Psoas muscle (tissue), 8 donors: Measurements from ENCODE around the gene MYEOV. TPM values are rescaled to one million over a fixed set of nuclear protein-coding genes. Genes with fewer than 3 reads are reported as not detected.

Experiments used
- ATAC-seq, 4 donors: fragments of 200-7000 bp; cut with Tn5 transposase; one replicate each; pipeline ENCODE4 v1.9.1; 2020; ENCODE audit warnings: moderate library complexity in 3 of 4, mild to moderate bottlenecking in 2 of 4
- DNase-seq, 2 donors: peaks; one replicate each; pipeline ENCODE4 v3.0.0-alpha.2; 2020
- H3K27ac ChIP-seq: fragments of 200-600 bp; one replicate; pipeline ENCODE4 v1.8.0; 2022
- H3K27me3 ChIP-seq, 3 donors: fragments of 200-600 bp in 1 of 3; one replicate each; pipeline versions ENCODE4 v1.6.1 to v1.8.0; 2013 to 2022; ENCODE audit warnings: low read length in 2 of 3, mild to moderate bottlenecking in 2 of 3, moderate library complexity in 1 of 3; ENCODE audit not compliant: insufficient read depth in 3 of 3
- H3K36me3 ChIP-seq, 2 donors: fragments of 200-600 bp in 1 of 2; one replicate each; pipeline versions ENCODE4 v1.6.1 to v1.8.0; 2013 to 2022; ENCODE audit warnings: low read depth in 1 of 2, mild to moderate bottlenecking in 1 of 2, moderate library complexity in 1 of 2; ENCODE audit not compliant: insufficient read depth in 1 of 2
- H3K4me1 ChIP-seq: fragments of 200-600 bp; one replicate; pipeline ENCODE4 v1.8.0; 2022
- H3K4me3 ChIP-seq: fragments of 200-600 bp; one replicate; pipeline ENCODE4 v1.8.0; 2022; ENCODE audit warnings: mild to moderate bottlenecking
- H3K9me3 ChIP-seq: fragments of 200-600 bp; one replicate; pipeline ENCODE4 v1.8.0; 2022
- WGBS, 3 donors: extraction: QIAGEN DNeasy Blood & Tissue Kit; methylation state at CpG; one replicate each; pipeline versions ENCODE4 v1.1.6 to v1.1.7; 2013; 5-methylcytosine and 5-hydroxymethylcytosine counted together
- intact Hi-C, 2 donors: fragments of 100-400 bp; cut with DNase I; formaldehyde crosslinking; loops; one replicate each; pipeline versions ENCODE4 v1.11.0 to v1.14.2; 2022
- polyA plus RNA-seq, 3 donors: library from polyadenylated mRNA; stranded (reverse); fragments of 200-250 nt; gene quantifications; one replicate each; pipeline ENCODE4 v1.2.3, GENCODE V29; 2013
- total RNA-seq, 4 donors: library from RNA; stranded (reverse); fragmentation: NEBNext Ultra II Directional in 2 of 4; extraction: Animal tissue kit (Norgen Biotek cat#: 25700) in 2 of 4; gene quantifications; one replicate each; pipeline versions ENCODE4 v1.2.1 to v1.2.4, GENCODE V29; 2021 to 2023
- TF ChIP-seq, protein P1 (sequence below): fragments of 200-600 bp; IDR thresholded peaks from one replicate; pipeline ENCODE4 v1.8.0; 2022; ENCODE audit warnings: antibody characterized with exemption
- donor health status: healthy with polysubstance abuse.
- donor health status: DM: no; HTN: no; CAD: no; lungs with moderate emphysema.
- donor health status: Bipolar disorder and iron deficiency.
- donor health status: healthy.
- donor health status: DM: yes; HTN: yes; CAD: no.
- donor health status: DM: no; HTN: no; CAD: no.
- donor health status: DM: no; HTN: no; CAD: no.
- donor health status: DM: yes; HTN: yes; CAD: no.

MYEOV gene
- total and polyA plus RNA-seq, 7 donors: 0.09 to 0.27 (median 0.14) TPM; not detected in 3

DNA sequence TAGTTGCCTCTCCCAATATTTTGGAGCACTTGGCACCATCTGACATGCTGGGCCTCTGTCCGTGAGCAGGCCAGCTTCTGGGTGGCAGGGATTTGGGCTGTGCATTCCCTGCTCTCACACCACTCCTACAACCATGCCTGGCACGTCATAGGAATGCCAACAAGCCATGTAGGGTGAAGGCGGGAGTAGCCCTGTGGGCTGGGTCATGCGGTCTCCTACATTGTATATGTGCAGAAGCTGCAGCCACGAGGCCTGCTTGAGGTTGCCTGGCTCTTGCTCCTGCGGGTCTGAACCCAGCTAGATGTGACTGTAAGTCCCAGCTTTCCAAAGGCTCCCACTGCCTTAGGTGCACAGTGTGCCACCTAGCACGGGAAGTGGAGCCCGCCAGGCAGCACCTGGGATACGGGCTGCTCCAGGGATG lies 14.5 kb downstream of the MYEOV start:
- Histone ChIP-seq H3K27me3 (no peaks in the 10 kb centered on the region), H3K4me3 (no peak overlapping the region), H3K27ac (no peak overlapping the region), H3K4me1 (no peaks in the 10 kb centered on the region), H3K9me3 (no peaks in the 10 kb centered on the region), H3K36me3 (no peaks in the 10 kb centered on the region)
- TF ChIP-seq, protein P1, sequence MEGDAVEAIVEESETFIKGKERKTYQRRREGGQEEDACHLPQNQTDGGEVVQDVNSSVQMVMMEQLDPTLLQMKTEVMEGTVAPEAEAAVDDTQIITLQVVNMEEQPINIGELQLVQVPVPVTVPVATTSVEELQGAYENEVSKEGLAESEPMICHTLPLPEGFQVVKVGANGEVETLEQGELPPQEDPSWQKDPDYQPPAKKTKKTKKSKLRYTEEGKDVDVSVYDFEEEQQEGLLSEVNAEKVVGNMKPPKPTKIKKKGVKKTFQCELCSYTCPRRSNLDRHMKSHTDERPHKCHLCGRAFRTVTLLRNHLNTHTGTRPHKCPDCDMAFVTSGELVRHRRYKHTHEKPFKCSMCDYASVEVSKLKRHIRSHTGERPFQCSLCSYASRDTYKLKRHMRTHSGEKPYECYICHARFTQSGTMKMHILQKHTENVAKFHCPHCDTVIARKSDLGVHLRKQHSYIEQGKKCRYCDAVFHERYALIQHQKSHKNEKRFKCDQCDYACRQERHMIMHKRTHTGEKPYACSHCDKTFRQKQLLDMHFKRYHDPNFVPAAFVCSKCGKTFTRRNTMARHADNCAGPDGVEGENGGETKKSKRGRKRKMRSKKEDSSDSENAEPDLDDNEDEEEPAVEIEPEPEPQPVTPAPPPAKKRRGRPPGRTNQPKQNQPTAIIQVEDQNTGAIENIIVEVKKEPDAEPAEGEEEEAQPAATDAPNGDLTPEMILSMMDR: no peak
- intact Hi-C loops: no loop called here
- no peak for ATAC-seq
- no peak for DNase-seq
- 86 to 90% (median 89%) methylated on average over 9 of the region's 9 CpGs for WGBS, 3 donors

DNA sequence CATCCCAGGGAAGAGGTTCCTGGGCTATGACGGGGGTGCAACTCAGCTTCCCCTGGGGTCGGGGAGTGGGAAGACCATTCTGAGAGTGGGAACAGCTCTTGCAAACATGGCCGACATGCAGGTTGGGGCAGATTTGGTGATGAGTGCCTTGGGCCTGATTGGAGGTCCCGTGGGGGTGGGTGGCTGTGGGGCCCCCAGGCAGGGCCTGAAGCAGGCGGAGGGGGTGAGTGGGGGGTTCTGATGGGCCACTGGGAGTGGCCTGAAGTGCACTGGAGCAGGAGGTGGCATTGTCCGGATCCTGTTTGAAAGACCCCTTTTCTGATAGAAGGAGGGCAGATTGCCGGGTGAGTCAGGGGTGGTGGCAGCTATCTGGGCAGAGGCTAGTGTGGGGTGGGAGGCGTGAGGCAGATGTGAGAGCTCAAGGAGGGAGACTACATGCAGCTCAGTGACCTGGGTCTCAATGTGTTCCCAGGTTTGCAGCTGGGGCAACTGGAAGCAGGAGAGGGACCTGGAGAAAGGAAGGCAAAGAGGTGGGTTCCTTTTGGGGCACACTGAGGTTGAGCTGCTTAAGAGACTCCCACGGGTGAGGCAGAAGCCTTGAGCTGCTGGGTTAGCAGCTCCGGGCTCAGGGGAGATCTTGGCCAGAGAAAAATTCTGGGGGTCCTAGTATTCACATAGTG lies 15.1 kb downstream of the MYEOV start:
- intact Hi-C loops: no loop called here
- ATAC-seq (no peak), DNase-seq (no peak)
- Histone ChIP-seq H3K36me3 (no peaks in the 10 kb centered on the region), H3K4me1 (no peaks in the 10 kb centered on the region), H3K9me3 (no peaks in the 10 kb centered on the region), H3K4me3 (no peak overlapping the region), H3K27ac (no peak overlapping the region), H3K27me3 (no peaks in the 10 kb centered on the region)
- 89 to 94% (median 90%) methylated on average over 10 of the region's 10 CpGs for WGBS, 3 donors
- TF ChIP-seq, protein P1: no peak

DNA sequence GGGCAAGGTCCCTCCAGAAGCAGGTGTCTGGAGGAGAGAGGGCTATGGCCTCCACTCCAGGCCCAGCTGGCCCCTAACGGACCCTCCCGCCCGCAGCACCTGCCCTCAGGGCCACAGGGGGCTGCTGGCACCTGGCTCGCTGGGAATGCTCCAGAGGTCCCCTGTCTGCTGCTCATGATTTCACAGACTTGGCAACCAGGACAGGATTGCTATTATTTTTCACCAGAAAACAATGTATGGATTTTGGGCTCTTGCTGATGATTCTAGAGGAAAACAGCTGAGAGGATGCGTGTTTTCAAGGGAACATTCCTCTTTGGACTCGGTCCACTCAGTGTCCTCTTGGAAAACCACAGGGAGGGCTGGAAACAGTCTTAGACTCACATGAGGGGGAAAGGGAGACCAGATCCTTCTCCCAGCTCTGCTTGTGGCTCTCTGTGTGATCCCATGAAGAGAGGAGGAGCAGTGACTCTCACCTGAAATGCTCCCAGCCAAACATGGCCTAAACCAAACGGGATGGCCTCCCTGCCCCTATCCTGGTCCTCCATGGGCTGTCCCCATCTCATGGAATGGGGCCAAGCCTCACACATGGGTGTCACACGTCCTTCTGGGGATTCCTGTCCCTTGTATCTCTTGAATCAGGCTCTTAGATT lies 15.8 kb downstream of the MYEOV start:
- H3K4me3 ChIP-seq: no peak overlapping the region
- ATAC-seq (no peak), DNase-seq (no peak)
- no peaks in the 10 kb centered on the region for H3K9me3 ChIP-seq
- no peaks in the 10 kb centered on the region for H3K4me1 ChIP-seq
- intact Hi-C loops: no loop called here
- no peaks in the 10 kb centered on the region for H3K27me3 ChIP-seq
- H3K27ac ChIP-seq: no peak overlapping the region
- TF ChIP-seq, protein P1: no peak
- no peaks in the 10 kb centered on the region for H3K36me3 ChIP-seq
- 44 to 59% (median 52%) methylated on average over 8 of the region's 8 CpGs for WGBS, 3 donors

DNA sequence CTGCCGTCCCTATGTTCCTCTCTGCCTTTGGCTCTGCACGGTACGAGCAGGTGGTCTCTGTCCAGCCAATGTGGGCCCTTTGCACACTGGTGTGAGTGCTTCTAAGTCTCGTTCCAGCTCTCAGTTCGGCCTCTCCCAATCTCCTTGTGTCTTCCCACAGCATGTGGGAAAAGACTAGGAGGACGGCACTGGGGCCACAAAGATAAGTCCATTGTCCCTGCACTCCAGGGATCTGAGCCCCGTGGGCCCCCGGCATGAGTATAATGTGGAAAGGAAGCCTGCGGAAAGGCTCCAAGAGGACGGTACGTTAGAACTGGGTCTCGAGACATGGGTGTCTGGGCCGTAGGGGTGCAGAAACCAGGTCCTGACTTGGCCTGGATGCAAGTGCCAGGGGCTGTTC lies 16.4 kb downstream of the MYEOV start:
- Histone ChIP-seq H3K4me1 (no peaks in the 10 kb centered on the region), H3K4me3 (no peak overlapping the region), H3K27me3 (no peaks in the 10 kb centered on the region), H3K27ac (no peak overlapping the region), H3K9me3 (no peaks in the 10 kb centered on the region), H3K36me3 (no peaks in the 10 kb centered on the region)
- ATAC-seq (no peak), DNase-seq (no peak)
- TF ChIP-seq, protein P1: no peak
- intact Hi-C loops: no loop called here
- WGBS, 3 donors: 70 to 75% (median 74%) methylated on average over 13 of the region's 13 CpGs
